H1 (cell line): ENCODE measurements around the gene RNASE4. TPM values are rescaled to one million over a fixed set of nuclear protein-coding genes. Genes with fewer than 3 reads are reported as not detected.

Experiments
- ASH2L ChIP-seq: fragments of 200-600, 300-600 bp; sonication (generic); IDR thresholded peaks from one replicate; pipeline ENCODE4 v1.7.1; 2017; ENCODE audit warnings: low read length
- BCL11A ChIP-seq, 2 experiments: IDR thresholded peaks; one replicate each; pipeline ENCODE4 v1.6.1; 2011; ENCODE audit warnings: low read depth in 2 of 2, low read length in 2 of 2, mild to moderate bottlenecking in 2 of 2
- CHD7 ChIP-seq: fragments of 300-600 bp; sonication (generic); IDR thresholded peaks from 2 replicates; pipeline ENCODE4 v1.7.1; 2012; ENCODE audit warnings: low read length, moderate library complexity, mild to moderate bottlenecking, inconsistent platforms; ENCODE audit not compliant: insufficient replicate concordance
- KDM5A ChIP-seq: fragments of 200-600 bp; IDR thresholded peaks from 2 replicates; pipeline ENCODE4 v1.7.1; 2012; ENCODE audit warnings: mild to moderate bottlenecking, low read length, inconsistent platforms, mixed read lengths
- SUZ12 ChIP-seq: fragments of 200-600 bp; sonication (generic); IDR thresholded peaks from 2 replicates; pipeline ENCODE4 v1.6.1; 2012; ENCODE audit warnings: mild to moderate bottlenecking, inconsistent platforms, low read length, moderate library complexity, mixed read lengths
- TCF12 ChIP-seq: IDR thresholded peaks from 2 replicates; pipeline ENCODE4 v1.6.1; 2011; ENCODE audit warnings: low read depth, mild to moderate bottlenecking, low read length
- polyA plus RNA-seq, 7 experiments: library from polyadenylated mRNA; depleted of rRNA in 3 of 7; stranded (reverse) in 5 of 7; unstranded in 2 of 7; fragments of >200 nt in 5 of 7; fragments of 200-250 nt in 2 of 7; gene quantifications; 1 replicate in 5 of 7; 2 replicates in 1 of 7; 4 replicates in 1 of 7; pipeline versions ENCODE4 v1.2.1 to v1.2.3, GENCODE V29; 2011 to 2013; ENCODE audit warnings: missing spikeins in 2 of 7, mixed read lengths in 2 of 7
- total RNA-seq: library from RNA; stranded (reverse); fragmentation: NEBNext Ultra II Directional; extraction: Animal tissue kit (Norgen Biotek cat#: 25700); gene quantifications from 2 replicates; pipeline ENCODE4 v1.2.1, GENCODE V29; 2021

Gene RNASE4
- total and polyA plus RNA-seq, 2 of the 8 experiments (the other 6 are each of a cell fraction or from before 2014, with no cell fraction given) = 0.61 to 3.5 TPM

GRCh38 chr14:20676072-20676471 is 8.3 kb upstream of the RNASE4 start (continued):
- TF ChIP-seq CHD7 (no peak), TCF12 (no peak), ASH2L (no peak), BCL11A (IDR thresholded peaks at IDR 0.05; ENCODE audit: low read depth in 2 of 2, low read length in 2 of 2) (no peak), KDM5A (no peak), SUZ12 (no peak)
